HAP-1 (cell line): ENCODE data around the gene WDR17.

Experiments
- DNase-seq, 2 experiments: peaks; one replicate each; pipeline ENCODE4 v3.0.0-alpha.2; 2016 to 2020; ENCODE audit warnings: low spot score in 2 of 2
- H3K27me3 ChIP-seq: fragments of 250-450 bp; sonication (Bioruptor Pico); 2 replicates; pipeline ENCODE4 v1.5.1; 2020; ENCODE audit warnings: low read depth, mild to moderate bottlenecking, moderate library complexity
- H3K36me3 ChIP-seq: fragments of 250-450 bp; sonication (Bioruptor Pico); replicated peaks from 2 replicates; pipeline ENCODE4 v1.5.1; 2020; ENCODE audit warnings: mild to moderate bottlenecking
- H3K4me1 ChIP-seq: fragments of 250-450 bp; sonication (Bioruptor Pico); 2 replicates; pipeline ENCODE4 v1.5.1; 2020; ENCODE audit warnings: mild to moderate bottlenecking
- H3K4me3 ChIP-seq: fragments of 250-450 bp; sonication (Bioruptor Pico); 2 replicates; pipeline ENCODE4 v1.5.1; 2020; ENCODE audit warnings: mild to moderate bottlenecking, moderate library complexity
- H3K9me3 ChIP-seq: fragments of 250-450 bp; sonication (Bioruptor Pico); 2 replicates; pipeline ENCODE4 v1.5.1; 2020; ENCODE audit warnings: mild to moderate bottlenecking, moderate library complexity
- in situ Hi-C: fragments of 300-500 bp; cut with MboI; formaldehyde crosslinking; loops from 3 replicates; pipeline ENCODE4 v1.14.3; 2020; ENCODE audit warnings: low sequenced_read_pairs, inconsistent platforms, mixed read lengths

Gene WDR17

DNA sequence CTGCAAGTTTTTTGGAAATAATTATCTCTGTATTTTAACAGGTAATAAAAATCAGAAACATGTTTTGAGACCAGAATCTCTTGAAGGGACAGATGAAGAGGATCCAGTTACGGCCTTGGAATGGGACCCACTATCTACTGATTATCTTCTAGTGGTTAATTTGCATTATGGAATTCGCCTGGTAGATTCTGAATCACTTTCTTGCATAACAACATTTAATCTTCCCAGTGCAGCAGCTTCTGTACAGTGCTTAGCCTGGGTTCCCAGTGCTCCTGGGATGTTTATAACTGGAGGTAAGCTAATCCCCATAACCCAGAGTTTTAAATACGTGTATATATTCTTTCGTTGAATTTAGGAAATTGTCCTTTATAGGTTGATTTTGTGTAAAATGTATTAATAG, 59.4 kb downstream of the WDR17 start:
- Histone ChIP-seq H3K27me3 (no peaks in the 10 kb centered on the region), H3K36me3 (no peaks in the 10 kb centered on the region), H3K4me3 (no peak overlapping the region), H3K4me1 (peaks cover 4% of the 10 kb centered on the region; the same call in 1 of the 2 replicates), H3K9me3 (no peaks in the 10 kb centered on the region)
- DNase-seq, result no peak
- in situ Hi-C loops, result no loop called here

- Histone ChIP-seq H3K9me3 (no peaks in the 10 kb centered on the region), H3K27me3 (no peaks in the 10 kb centered on the region), H3K36me3 (no peaks in the 10 kb centered on the region), H3K4me1 (peaks cover 4% of the 10 kb centered on the region; the same call in 1 of the 2 replicates), H3K4me3 (no peak overlapping the region)
- no peak for DNase-seq
- in situ Hi-C loops, result no loop called here
Measured at GRCh38 chr4:176134670-176135069, 69.0 kb downstream of the WDR17 start.

GRCh38 chr4:176137631-176138030, 72.0 kb downstream of the WDR17 start:
- H3K27me3 ChIP-seq, result no peaks in the 10 kb centered on the region
- DNase-seq, result no peak
- H3K36me3 ChIP-seq, result no peaks in the 10 kb centered on the region
- in situ Hi-C loops, result no loop called here
- H3K4me1 ChIP-seq, result peaks cover 5% of the 10 kb centered on the region
- no peaks in the 10 kb centered on the region for H3K9me3 ChIP-seq
- no peak overlapping the region for H3K4me3 ChIP-seq

DNA sequence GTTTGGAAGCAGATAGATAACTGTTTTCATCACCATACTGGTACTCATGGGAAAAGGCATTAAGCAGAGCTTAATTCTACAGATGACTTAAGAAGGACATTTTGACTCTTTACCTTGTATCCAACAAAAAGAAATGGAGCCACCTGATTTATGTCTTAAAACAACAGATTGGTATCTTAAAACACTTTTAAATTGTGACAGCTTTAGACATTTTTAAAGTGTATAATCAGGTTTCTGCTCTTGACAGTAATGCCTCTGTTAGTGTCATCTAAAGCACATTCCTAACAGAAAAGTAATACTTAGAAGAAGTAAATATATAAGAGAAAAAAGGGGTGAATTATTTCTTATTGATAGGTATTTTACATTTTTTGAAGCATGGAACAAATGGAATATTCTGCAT, 73.9 kb downstream of the WDR17 start:
- no peak for DNase-seq

DNA sequence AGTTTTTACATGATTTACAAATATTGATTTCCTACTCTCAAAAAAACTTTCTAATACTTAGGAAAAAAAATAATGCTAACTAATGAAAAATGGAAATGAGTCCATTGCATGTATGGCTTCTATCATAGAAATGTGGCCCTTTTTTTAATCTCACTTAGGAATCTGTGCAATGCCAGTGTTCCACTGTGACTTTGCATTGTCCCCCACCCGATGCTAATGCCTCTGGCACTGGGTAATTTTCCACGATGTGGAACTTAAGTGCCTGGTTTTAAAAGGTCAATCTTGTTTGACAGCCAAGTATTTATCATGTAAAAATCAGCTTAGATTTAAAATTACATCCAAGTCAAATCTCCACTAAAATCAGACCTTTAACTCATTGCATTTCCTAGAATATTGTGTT, 76.6 kb downstream of the WDR17 start:
- peak; percentile 56 to 74 for DNase-seq
- no peaks in the 10 kb centered on the region for H3K27me3 ChIP-seq
- H3K9me3 ChIP-seq, result no peaks in the 10 kb centered on the region
- in situ Hi-C loops, result no loop called here
- peaks cover 6% of the 10 kb centered on the region for H3K4me1 ChIP-seq
- H3K4me3 ChIP-seq, result no peak overlapping the region
- H3K36me3 ChIP-seq, result no peaks in the 10 kb centered on the region

More for the DNA sequence above, 73.9 kb downstream of the WDR17 start:
- Histone ChIP-seq H3K4me1 (peaks cover 6% of the 10 kb centered on the region), H3K27me3 (no peaks in the 10 kb centered on the region), H3K9me3 (no peaks in the 10 kb centered on the region), H3K36me3 (no peaks in the 10 kb centered on the region), H3K4me3 (no peak overlapping the region)
- in situ Hi-C loops, result no loop called here

GRCh38 chr4:176149680-176150355, 84.2 kb downstream of the WDR17 start:
- Histone ChIP-seq H3K4me3 (no peak overlapping the region), H3K9me3 (no peaks in the 10 kb centered on the region), H3K36me3 (no peaks in the 10 kb centered on the region), H3K27me3 (no peaks in the 10 kb centered on the region), H3K4me1 (no peaks in the 10 kb centered on the region)
- DNase-seq, result no peak
- in situ Hi-C loops, result loop anchor here (5.0 kb wide), 1 partner anchor 187 kb away; no protein-coding TSS in a partner anchor

DNA sequence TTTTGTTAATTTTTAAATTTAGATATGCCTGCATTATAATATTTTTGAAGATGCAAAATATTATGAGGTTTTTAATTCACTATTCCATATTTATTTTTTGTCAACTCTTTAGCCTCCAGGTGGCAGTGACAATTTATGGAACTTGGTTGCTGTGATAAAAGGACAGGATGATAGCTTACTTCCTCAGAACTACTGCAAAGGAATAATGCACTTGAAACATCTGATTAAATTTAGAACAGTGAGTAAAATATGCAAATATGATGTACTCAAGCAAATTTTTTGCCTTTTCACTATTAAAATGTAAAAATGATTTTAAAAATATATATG, 84.7 kb downstream of the WDR17 start:
- H3K4me1 ChIP-seq, result no peaks in the 10 kb centered on the region
- no peaks in the 10 kb centered on the region for H3K36me3 ChIP-seq
- no peak overlapping the region for H3K4me3 ChIP-seq
- no peak for DNase-seq
- in situ Hi-C loops, result loop anchor here (5.0 kb wide), 1 partner anchor 187 kb away; no protein-coding TSS in a partner anchor
- H3K9me3 ChIP-seq, result no peaks in the 10 kb centered on the region
- H3K27me3 ChIP-seq, result no peaks in the 10 kb centered on the region

- no peak overlapping the region for H3K4me3 ChIP-seq
- in situ Hi-C loops, result loop anchor here (5.0 kb wide), 1 partner anchor 187 kb away; no protein-coding TSS in a partner anchor
- no peaks in the 10 kb centered on the region for H3K4me1 ChIP-seq
- H3K36me3 ChIP-seq, result no peaks in the 10 kb centered on the region
- no peak for DNase-seq
- H3K9me3 ChIP-seq, result no peaks in the 10 kb centered on the region
- H3K27me3 ChIP-seq, result no peaks in the 10 kb centered on the region
Measured at GRCh38 chr4:176150704-176151103, 85.1 kb downstream of the WDR17 start.

DNA sequence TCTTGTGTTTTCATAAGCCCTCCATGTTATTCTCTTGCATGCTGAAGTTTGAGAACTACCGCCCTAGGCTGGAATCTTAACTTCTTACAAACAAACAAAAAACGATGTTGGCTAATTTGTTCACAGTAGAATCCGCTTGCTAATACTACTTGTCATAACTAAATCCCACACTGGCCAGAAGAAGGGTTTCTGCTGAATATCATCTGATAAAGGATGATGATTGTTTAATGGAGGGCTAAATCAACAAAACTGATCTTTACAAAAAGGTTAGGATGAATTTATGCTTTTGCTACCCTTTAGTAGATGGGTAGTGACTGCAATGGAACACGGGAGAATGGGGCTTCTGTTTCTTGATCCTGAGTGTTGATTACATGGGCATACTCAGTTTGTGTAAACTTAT, 87.5 kb downstream of the WDR17 start:
- Histone ChIP-seq H3K9me3 (no peaks in the 10 kb centered on the region), H3K27me3 (no peaks in the 10 kb centered on the region), H3K4me1 (no peaks in the 10 kb centered on the region), H3K4me3 (no peak overlapping the region), H3K36me3 (no peaks in the 10 kb centered on the region)
- no peak for DNase-seq
- in situ Hi-C loops, result loop anchor here (5.0 kb wide), 1 partner anchor 184 kb away; no protein-coding TSS in a partner anchor

GRCh38 chr4:176156656-176157055, 91.0 kb downstream of the WDR17 start:
- H3K9me3 ChIP-seq, result no peaks in the 10 kb centered on the region
- in situ Hi-C loops, result no loop called here
- H3K4me3 ChIP-seq, result no peak overlapping the region
- H3K27me3 ChIP-seq, result no peaks in the 10 kb centered on the region
- no peaks in the 10 kb centered on the region for H3K36me3 ChIP-seq
- H3K4me1 ChIP-seq, result no peaks in the 10 kb centered on the region
- DNase-seq, result no peak

- no peak for DNase-seq
- Histone ChIP-seq H3K27me3 (no peaks in the 10 kb centered on the region), H3K4me3 (no peak overlapping the region), H3K9me3 (no peaks in the 10 kb centered on the region), H3K4me1 (no peaks in the 10 kb centered on the region), H3K36me3 (no peaks in the 10 kb centered on the region)
- in situ Hi-C loops, result no loop called here
Measured at GRCh38 chr4:176163041-176163440, 97.4 kb downstream of the WDR17 start.

DNA sequence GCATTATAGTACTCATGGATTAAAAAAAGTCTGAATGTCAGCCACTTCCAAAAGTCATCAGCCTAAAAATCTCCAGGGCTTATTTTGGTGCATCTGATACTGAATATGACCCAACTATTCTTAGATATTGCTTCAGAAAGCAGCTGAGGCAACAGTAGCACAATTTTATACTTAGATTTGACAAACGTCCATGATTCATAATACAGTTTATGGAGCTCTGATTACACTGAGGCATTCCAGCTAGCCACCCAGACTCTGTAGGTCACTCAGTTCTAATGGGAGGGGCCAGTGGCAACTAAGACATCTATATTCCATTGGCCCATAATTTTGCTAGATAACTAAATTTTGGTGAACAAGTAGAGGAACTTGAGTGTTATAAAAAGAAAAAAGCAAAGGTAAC, 119.4 kb downstream of the WDR17 start:
- peaks cover 9% of the 10 kb centered on the region for H3K4me1 ChIP-seq
- H3K27me3 ChIP-seq, result no peaks in the 10 kb centered on the region
- H3K9me3 ChIP-seq, result no peaks in the 10 kb centered on the region
- no peaks in the 10 kb centered on the region for H3K36me3 ChIP-seq
- H3K4me3 ChIP-seq, result no peak overlapping the region
- DNase-seq, result no peak
- in situ Hi-C loops, result no loop called here

GRCh38 chr4:176186067-176186466, 120.4 kb downstream of the WDR17 start:
- no peak for DNase-seq
- in situ Hi-C loops, result no loop called here
- Histone ChIP-seq H3K4me1 (peaks cover 9% of the 10 kb centered on the region), H3K4me3 (no peak overlapping the region), H3K9me3 (no peaks in the 10 kb centered on the region), H3K36me3 (no peaks in the 10 kb centered on the region), H3K27me3 (no peaks in the 10 kb centered on the region)

DNA sequence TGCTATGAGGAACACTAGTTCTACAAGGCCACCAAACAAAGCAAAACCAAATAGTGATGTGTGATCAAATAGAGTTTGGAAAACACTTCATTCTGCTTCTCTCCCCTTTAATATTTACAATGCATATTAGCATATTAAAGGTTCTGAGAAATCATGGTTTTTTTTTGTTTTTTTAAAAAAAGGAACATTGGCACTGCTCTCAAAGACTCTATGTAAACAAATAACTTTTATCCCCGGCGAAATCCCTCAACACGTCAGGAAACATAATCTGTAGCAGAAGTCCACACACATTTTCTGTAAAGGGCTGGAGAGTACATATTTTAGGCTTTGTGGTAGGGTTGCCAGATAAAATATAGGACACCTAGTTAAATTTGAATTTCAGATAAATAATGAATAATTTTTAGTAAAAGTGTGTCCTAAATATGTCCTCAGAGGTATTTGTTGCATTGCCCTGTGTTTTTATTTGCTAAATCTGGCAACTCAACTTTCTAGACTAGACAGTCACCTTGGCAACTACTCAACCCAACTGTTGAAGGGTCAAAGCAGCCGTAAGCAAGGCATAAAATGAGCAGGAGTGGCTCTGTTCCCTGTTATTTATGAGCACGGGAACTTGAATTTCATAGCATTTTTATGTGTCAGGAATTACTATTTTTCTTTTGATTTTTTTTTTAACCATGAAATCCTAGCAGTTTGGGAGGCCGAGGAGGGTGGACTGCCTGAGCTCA, 121.2 kb downstream of the WDR17 start:
- Histone ChIP-seq H3K4me3 (no peak overlapping the region), H3K9me3 (no peaks in the 10 kb centered on the region), H3K4me1 (peaks cover 9% of the 10 kb centered on the region), H3K36me3 (no peaks in the 10 kb centered on the region), H3K27me3 (no peaks in the 10 kb centered on the region)
- in situ Hi-C loops, result no loop called here
- peak in 1 of 2 experiments; percentile 22 for DNase-seq
